Loucy (cell line): ENCODE measurements around the gene XKR8.

Experiments
- CTCF ChIP-seq: fragments of 200-600 bp; sonication (generic); conservative IDR thresholded peaks from 2 replicates; pipeline ENCODE4 v1.5.1; 2014; ENCODE audit warnings: mild to moderate bottlenecking, antibody characterized with exemption, low read length
- EZH2phosphoT487 ChIP-seq: fragments of 200-600 bp; IDR thresholded peaks from 2 replicates; pipeline ENCODE4 v1.6.1; 2018; ENCODE audit warnings: antibody characterized with exemption, mild to moderate bottlenecking, moderate library complexity, borderline replicate concordance

- TF ChIP-seq CTCF (no peak), EZH2phosphoT487 (no peak)
Observed at GRCh38 chr1:27915082-27915575, 44.6 kb upstream of the XKR8 start.
